GM18868 (cell line): Measurements from ENCODE around the gene RPS26.
"Not testable (repeated sequence)": the region's sequence is repeated elsewhere in the genome, so short reads cannot be mapped to it uniquely, and the experiment has no call there.

Experiments
- ATAC-seq: cut with Tn5 transposase; IDR thresholded peaks from one replicate; pipeline ENCODE4 v1.9.1; 2021; ENCODE audit warnings: mild to moderate bottlenecking, moderate library complexity; ENCODE audit not compliant: unreplicated experiment

RPS26 gene

GRCh38 chr12:56020423-56021184, 21.1 kb upstream of the RPS26 start, which contains the start of gene IKZF4:
TSS of gene IKZF4 (plus strand) at chr12:56021043. CDS start at chr12:56021494, 451 bp downstream.
- ATAC-seq: no peak

- no peak for ATAC-seq
Observed at GRCh38 chr12:56021889-56022497, 19.7 kb upstream of the RPS26 start.

GRCh38 chr12:56028511-56029165, 13.1 kb upstream of the RPS26 start:
- ATAC-seq: no peak

- no peak for ATAC-seq
Observed at GRCh38 chr12:56029166-56029519, 12.6 kb upstream of the RPS26 start.

- ATAC-seq: peak; percentile 50
Observed at GRCh38 chr12:56029666-56030293, 11.9 kb upstream of the RPS26 start.

- no peak for ATAC-seq
Observed at GRCh38 chr12:56031987-56032386, 9.7 kb upstream of the RPS26 start.

- ATAC-seq: no peak
Observed at GRCh38 chr12:56034586-56035332, 7.0 kb upstream of the RPS26 start.

- ATAC-seq: no peak
Observed at GRCh38 chr12:56037161-56037560, 4.6 kb upstream of the RPS26 start.

GRCh38 chr12:56038022-56038655, 3.6 kb upstream of the RPS26 start:
- ATAC-seq: no peak

- no peak for ATAC-seq
Observed at GRCh38 chr12:56040151-56040550, 1.6 kb upstream of the RPS26 start.

GRCh38 chr12:56040963-56041551, 661 bp upstream of the RPS26 start:
- no peak for ATAC-seq

- not testable (repeated sequence) for ATAC-seq
Observed at GRCh38 chr12:56042430-56042813, 704 bp downstream of the RPS26 start.

- no peak for ATAC-seq
Observed at GRCh38 chr12:56042843-56043242, 1.1 kb downstream of the RPS26 start.

GRCh38 chr12:56046027-56046780, 4.5 kb downstream of the RPS26 start:
- ATAC-seq: no peak

- ATAC-seq: no peak
Observed at GRCh38 chr12:56053407-56053893, 11.7 kb downstream of the RPS26 start.

- not testable (repeated sequence) for ATAC-seq
Observed at GRCh38 chr12:56059964-56060363, 18.2 kb downstream of the RPS26 start.

- no peak for ATAC-seq
Observed at GRCh38 chr12:56061982-56062381, 20.3 kb downstream of the RPS26 start.

GRCh38 chr12:56062996-56063395, 21.3 kb downstream of the RPS26 start:
- no peak for ATAC-seq

- no peak for ATAC-seq
Observed at GRCh38 chr12:56071648-56072047, 29.9 kb downstream of the RPS26 start.
